Tibial nerve (tissue), 3 donors: ENCODE data around the gene CHST7.

ENCODE experiments used
- POLR2A ChIP-seq, 2 donors: fragments of 450-650 bp; IDR thresholded peaks; one replicate each; pipeline ENCODE4 v1.6.1; 2017; ENCODE audit warnings: antibody characterized with exemption in 2 of 2, mild to moderate bottlenecking in 2 of 2, moderate library complexity in 2 of 2
- TF ChIP-seq, protein P1 (sequence below), 5 experiments: fragments of 200-600 bp in 3 of 5; fragments of 450-650 bp in 2 of 5; sonication (generic) in 3 of 5; IDR thresholded peaks; one replicate each; pipeline ENCODE4 v1.5.1; 2016 to 2019; ENCODE audit warnings: antibody characterized with exemption in 5 of 5, mild to moderate bottlenecking in 3 of 5, moderate library complexity in 2 of 5

DNA sequence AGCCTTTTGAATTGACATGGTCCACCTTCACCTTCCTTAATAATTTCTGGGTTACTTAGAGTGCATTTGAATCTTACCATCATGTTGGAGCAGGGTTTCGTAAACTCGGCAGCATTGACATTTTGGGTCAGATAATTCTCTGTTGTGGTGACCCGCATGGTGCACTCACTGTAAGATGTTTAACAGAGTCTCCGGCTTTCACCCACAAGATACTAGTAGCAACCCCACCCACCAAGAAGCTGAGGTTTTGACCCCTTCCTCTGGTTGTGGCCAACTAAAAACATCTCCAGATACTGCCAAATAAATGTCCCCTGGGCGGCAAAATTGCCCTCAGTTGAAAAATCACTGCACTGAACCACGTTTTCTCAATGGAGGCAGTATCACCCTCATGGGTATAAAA lies 62.7 kb downstream of the CHST7 start:
- TF ChIP-seq, protein P1, sequence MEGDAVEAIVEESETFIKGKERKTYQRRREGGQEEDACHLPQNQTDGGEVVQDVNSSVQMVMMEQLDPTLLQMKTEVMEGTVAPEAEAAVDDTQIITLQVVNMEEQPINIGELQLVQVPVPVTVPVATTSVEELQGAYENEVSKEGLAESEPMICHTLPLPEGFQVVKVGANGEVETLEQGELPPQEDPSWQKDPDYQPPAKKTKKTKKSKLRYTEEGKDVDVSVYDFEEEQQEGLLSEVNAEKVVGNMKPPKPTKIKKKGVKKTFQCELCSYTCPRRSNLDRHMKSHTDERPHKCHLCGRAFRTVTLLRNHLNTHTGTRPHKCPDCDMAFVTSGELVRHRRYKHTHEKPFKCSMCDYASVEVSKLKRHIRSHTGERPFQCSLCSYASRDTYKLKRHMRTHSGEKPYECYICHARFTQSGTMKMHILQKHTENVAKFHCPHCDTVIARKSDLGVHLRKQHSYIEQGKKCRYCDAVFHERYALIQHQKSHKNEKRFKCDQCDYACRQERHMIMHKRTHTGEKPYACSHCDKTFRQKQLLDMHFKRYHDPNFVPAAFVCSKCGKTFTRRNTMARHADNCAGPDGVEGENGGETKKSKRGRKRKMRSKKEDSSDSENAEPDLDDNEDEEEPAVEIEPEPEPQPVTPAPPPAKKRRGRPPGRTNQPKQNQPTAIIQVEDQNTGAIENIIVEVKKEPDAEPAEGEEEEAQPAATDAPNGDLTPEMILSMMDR (IDR thresholded peaks at IDR 0.05), result no peak
- TF ChIP-seq POLR2A (IDR thresholded peaks at IDR 0.05), result no peak
